Ecto neural progenitor cell (in vitro differentiated cells): ENCODE results near the gene GCGR.
"Not testable (repeated sequence)": the region's sequence is repeated elsewhere in the genome, so short reads cannot be mapped to it uniquely, and the experiment has no call there.

Source experiments
- DNase-seq: peaks from one replicate; pipeline ENCODE4 v3.0.0-alpha.2; 2018; ENCODE audit warnings: low spot score

GCGR gene

GRCh38 chr17:81832608-81833159 is 28.7 kb downstream of the GCGR start:
- DNase-seq: peak; percentile 83

- DNase-seq: peak; percentile 100
Measured at GRCh38 chr17:81833160-81833920, 29.4 kb downstream of the GCGR start, which contains the start of gene MCRIP1. Gene MCRIP1 (minus strand): TSS chr17:81833291. CDS start chr17:81824506, 8,785 bp downstream.

- no peak for DNase-seq
Measured at GRCh38 chr17:81833921-81834830, 30.2 kb downstream of the GCGR start.

GRCh38 chr17:81834831-81835267 is 30.9 kb downstream of the GCGR start, which contains the start of gene PPP1R27:
Gene PPP1R27 (minus strand): TSS chr17:81835050. CDS start chr17:81834953, 97 bp downstream.
- DNase-seq: no peak

GRCh38 chr17:81837641-81838040 is 33.7 kb downstream of the GCGR start:
- DNase-seq: no peak

GRCh38 chr17:81838753-81839255 is 34.9 kb downstream of the GCGR start:
- no peak for DNase-seq

- no peak for DNase-seq
Measured at GRCh38 chr17:81839301-81839700, 35.4 kb downstream of the GCGR start.

GRCh38 chr17:81840059-81840458 is 36.1 kb downstream of the GCGR start:
- DNase-seq: not testable (repeated sequence)

- no peak for DNase-seq
Measured at GRCh38 chr17:81840826-81841778, 37.2 kb downstream of the GCGR start.

GRCh38 chr17:81841866-81842265 is 37.9 kb downstream of the GCGR start:
- DNase-seq: no peak

- DNase-seq: no peak
Measured at GRCh38 chr17:81842378-81842724, 38.4 kb downstream of the GCGR start.

GRCh38 chr17:81842725-81843504 is 39.0 kb downstream of the GCGR start:
- DNase-seq: no peak

GRCh38 chr17:81843713-81844326 is 39.9 kb downstream of the GCGR start:
- DNase-seq: no peak

- no peak for DNase-seq
Measured at GRCh38 chr17:81844327-81844851, 40.4 kb downstream of the GCGR start.

GRCh38 chr17:81844887-81845286 is 40.9 kb downstream of the GCGR start:
- DNase-seq: no peak

- DNase-seq: no peak
Measured at GRCh38 chr17:81845361-81845760, 41.4 kb downstream of the GCGR start.

GRCh38 chr17:81845881-81846742 is 42.2 kb downstream of the GCGR start:
- DNase-seq: no peak
